Neural cell (in vitro differentiated cells): Measurements from ENCODE around the gene COL1A1. TPM values are rescaled to one million over a fixed set of nuclear protein-coding genes. Genes with fewer than 3 reads are reported as not detected.

Source experiments
- H2AFZ ChIP-seq: fragments of 200-600, 300-800 bp; sonication (generic), shearing (Covaris generic); 2 replicates; pipeline ENCODE4 v1.6.0; 2014; ENCODE audit warnings: low read depth, mild to moderate bottlenecking, antibody characterized with exemption, low read length, moderate library complexity
- H3F3A ChIP-seq: fragments of 200-600 bp; shearing (Covaris generic); 2 replicates; pipeline ENCODE4 v1.6.1; 2016; ENCODE audit warnings: mild to moderate bottlenecking, moderate library complexity, mixed read lengths, antibody characterized with exemption, low read length; ENCODE audit not compliant: insufficient read depth, poor library complexity, severe bottlenecking
- H3K27ac ChIP-seq: fragments of 200-600, 300-800 bp; sonication (generic), shearing (Covaris generic); 2 replicates; pipeline ENCODE4 v1.5.1; 2014; ENCODE audit warnings: mild to moderate bottlenecking, low read length, moderate library complexity
- H3K27me3 ChIP-seq: fragments of 300-800, 200-600 bp; sonication (generic), shearing (Covaris generic); 2 replicates; pipeline ENCODE4 v1.6.0; 2014; ENCODE audit warnings: mild to moderate bottlenecking, low read depth, low read length, moderate library complexity; ENCODE audit not compliant: insufficient read depth
- H3K36me3 ChIP-seq: fragments of 300-800, 200-600 bp; sonication (generic), shearing (Covaris generic); 2 replicates; pipeline ENCODE4 v1.5.1; 2014; ENCODE audit warnings: mild to moderate bottlenecking, antibody characterized with exemption, low read length, moderate library complexity; ENCODE audit not compliant: insufficient read depth
- H3K4me2 ChIP-seq: fragments of 300-800, 200-600 bp; sonication (generic), shearing (Covaris generic); 2 replicates; pipeline ENCODE4 v1.6.0; 2014; ENCODE audit warnings: mild to moderate bottlenecking, low read length
- H3K4me3 ChIP-seq: fragments of 300-800, 200-600 bp; sonication (generic), shearing (Covaris generic); 2 replicates; pipeline ENCODE4 v1.5.1; 2014; ENCODE audit warnings: mild to moderate bottlenecking, low read length, moderate library complexity
- H3K79me2 ChIP-seq: fragments of 200-600 bp; shearing (Covaris generic); replicated peaks from 2 replicates; pipeline ENCODE4 v1.6.0; 2014; ENCODE audit warnings: mild to moderate bottlenecking, low read length, moderate library complexity; ENCODE audit not compliant: insufficient read depth
- H3K9ac ChIP-seq: fragments of 300-800, 200-600 bp; sonication (generic), shearing (Covaris generic); 2 replicates; pipeline ENCODE4 v1.6.1; 2016; ENCODE audit warnings: mild to moderate bottlenecking, low read length, mixed read lengths
- H3K9me2 ChIP-seq: fragments of 200-600 bp; shearing (Covaris generic); 2 replicates; pipeline ENCODE4 v1.6.1; 2016; ENCODE audit warnings: mild to moderate bottlenecking, low read length, mixed read lengths; ENCODE audit not compliant: insufficient read depth
- H3K9me3 ChIP-seq: fragments of 200-600, 300-800 bp; sonication (generic), shearing (Covaris generic); 2 replicates; pipeline ENCODE4 v1.6.1; 2016; ENCODE audit warnings: mild to moderate bottlenecking, mixed run types, low read length, moderate library complexity, mixed read lengths
- H4K20me1 ChIP-seq: fragments of 200-600 bp; shearing (Covaris generic); 2 replicates; pipeline ENCODE4 v1.6.1; 2016; ENCODE audit warnings: mild to moderate bottlenecking, mixed run types; ENCODE audit not compliant: insufficient read depth
- EP300 ChIP-seq: fragments of 450-650 bp; conservative IDR thresholded peaks from 2 replicates; pipeline ENCODE4 v1.6.1; 2014; ENCODE audit warnings: antibody characterized with exemption, mild to moderate bottlenecking, moderate library complexity; ENCODE audit not compliant: poor library complexity, severe bottlenecking
- EZH2 ChIP-seq: fragments of 200-600, 300-800 bp; shearing (Covaris generic), sonication (generic); IDR thresholded peaks from 2 replicates; pipeline ENCODE4 v1.6.1; 2014; ENCODE audit warnings: antibody characterized with exemption, low read length, borderline replicate concordance, mild to moderate bottlenecking; ENCODE audit not compliant: insufficient read depth, poor library complexity, severe bottlenecking
- MXI1 ChIP-seq: fragments of 450-650 bp; conservative IDR thresholded peaks from 2 replicates; pipeline ENCODE4 v1.6.1; 2014; ENCODE audit warnings: antibody characterized with exemption, mild to moderate bottlenecking; ENCODE audit not compliant: poor library complexity, severe bottlenecking
- POLR2AphosphoS5 ChIP-seq: IDR thresholded peaks from 2 replicates; pipeline ENCODE4 v1.6.1; 2012
- RAD21 ChIP-seq: fragments of 450-650 bp; conservative IDR thresholded peaks from 2 replicates; pipeline ENCODE4 v1.6.1; 2014; ENCODE audit warnings: antibody characterized with exemption, mild to moderate bottlenecking, moderate library complexity
- SMC3 ChIP-seq: fragments of 450-650 bp; conservative IDR thresholded peaks from 2 replicates; pipeline ENCODE4 v1.6.1; 2014; ENCODE audit warnings: antibody characterized with exemption, mild to moderate bottlenecking, moderate library complexity; ENCODE audit not compliant: poor library complexity
- TAF1 ChIP-seq: IDR thresholded peaks from 2 replicates; pipeline ENCODE4 v1.6.1; 2012; ENCODE audit warnings: low read depth
- polyA plus RNA-seq: library from polyadenylated mRNA; depleted of rRNA; stranded (reverse); fragments of >200 nt; gene quantifications from 2 replicates; pipeline ENCODE4 v1.2.3, GENCODE V29; 2014
- TF ChIP-seq, protein P1 (sequence below): fragments of 450-650 bp; IDR thresholded peaks from 2 replicates; pipeline ENCODE4 v1.5.1; 2014; ENCODE audit warnings: antibody characterized with exemption, mild to moderate bottlenecking, moderate library complexity; ENCODE audit not compliant: poor library complexity, severe bottlenecking
- TF ChIP-seq, protein P2 (sequence below): IDR thresholded peaks from 2 replicates; pipeline ENCODE4 v1.6.1; 2012; ENCODE audit warnings: borderline replicate concordance

The COL1A1 gene
- polyA plus RNA-seq, 1 donor from 2014 or later, result 0.14 TPM

DNA sequence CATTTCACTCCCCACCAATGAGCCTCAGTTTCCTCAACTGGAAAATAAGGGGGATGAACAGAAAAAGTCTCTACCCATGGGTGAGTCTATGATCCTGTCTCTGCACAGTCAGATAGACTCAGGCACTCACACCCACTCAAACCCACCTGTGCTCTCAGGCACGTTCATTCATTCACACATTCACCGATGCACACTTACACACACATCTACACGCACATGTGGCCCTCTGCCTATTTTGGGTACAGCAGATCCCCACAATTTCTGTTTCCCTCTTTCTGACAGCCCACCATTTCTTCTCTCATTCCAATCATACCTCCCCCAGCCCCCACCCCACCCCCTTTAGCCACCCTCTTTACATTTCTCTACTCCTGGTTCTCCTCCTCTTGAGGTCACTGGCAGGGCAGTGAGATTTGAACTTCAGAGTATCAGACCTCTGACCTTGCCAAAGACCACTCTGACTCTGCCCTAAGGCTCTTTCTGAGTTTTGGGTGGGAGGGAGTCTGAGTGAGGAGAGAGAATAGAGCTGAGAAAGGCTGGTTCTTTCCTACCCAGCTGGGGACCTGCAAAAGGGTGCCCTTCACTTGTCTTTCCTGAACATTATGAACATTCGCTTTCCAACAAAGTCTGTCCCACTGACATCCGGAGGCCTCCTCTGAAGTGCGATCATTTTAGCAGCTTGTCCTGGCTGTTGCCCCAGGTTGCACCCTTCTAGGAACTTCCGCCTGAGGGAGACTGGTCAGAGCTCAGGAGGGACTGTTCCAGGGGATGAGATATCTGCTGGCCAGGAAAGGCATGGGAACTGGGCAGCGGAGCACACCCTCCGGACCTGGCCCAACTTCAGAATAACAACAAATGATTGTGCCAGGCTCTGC is 10.1 kb upstream of the COL1A1 start:
- Histone ChIP-seq H3F3A (no peaks in the 10 kb centered on the region), H3K4me3 (no peak overlapping the region), H3K27ac (no peak overlapping the region), H3K27me3 (no peaks in the 10 kb centered on the region), H2AFZ (no peak overlapping the region), H3K9me3 (no peaks in the 10 kb centered on the region), H3K9me2 (no peaks in the 10 kb centered on the region), H3K4me2 (no peak overlapping the region), H3K9ac (no peak overlapping the region), H3K79me2 (no peaks in the 10 kb centered on the region), H4K20me1 (no peaks in the 10 kb centered on the region), H3K36me3 (no peaks in the 10 kb centered on the region)
- no peak for TF ChIP-seq EZH2
- TF ChIP-seq SMC3, result no peak
- no peak for TF ChIP-seq EP300
- TF ChIP-seq, protein P1, sequence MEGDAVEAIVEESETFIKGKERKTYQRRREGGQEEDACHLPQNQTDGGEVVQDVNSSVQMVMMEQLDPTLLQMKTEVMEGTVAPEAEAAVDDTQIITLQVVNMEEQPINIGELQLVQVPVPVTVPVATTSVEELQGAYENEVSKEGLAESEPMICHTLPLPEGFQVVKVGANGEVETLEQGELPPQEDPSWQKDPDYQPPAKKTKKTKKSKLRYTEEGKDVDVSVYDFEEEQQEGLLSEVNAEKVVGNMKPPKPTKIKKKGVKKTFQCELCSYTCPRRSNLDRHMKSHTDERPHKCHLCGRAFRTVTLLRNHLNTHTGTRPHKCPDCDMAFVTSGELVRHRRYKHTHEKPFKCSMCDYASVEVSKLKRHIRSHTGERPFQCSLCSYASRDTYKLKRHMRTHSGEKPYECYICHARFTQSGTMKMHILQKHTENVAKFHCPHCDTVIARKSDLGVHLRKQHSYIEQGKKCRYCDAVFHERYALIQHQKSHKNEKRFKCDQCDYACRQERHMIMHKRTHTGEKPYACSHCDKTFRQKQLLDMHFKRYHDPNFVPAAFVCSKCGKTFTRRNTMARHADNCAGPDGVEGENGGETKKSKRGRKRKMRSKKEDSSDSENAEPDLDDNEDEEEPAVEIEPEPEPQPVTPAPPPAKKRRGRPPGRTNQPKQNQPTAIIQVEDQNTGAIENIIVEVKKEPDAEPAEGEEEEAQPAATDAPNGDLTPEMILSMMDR, result no peak
- no peak for TF ChIP-seq TAF1
- no peak for TF ChIP-seq RAD21
- TF ChIP-seq POLR2AphosphoS5, result no peak

DNA sequence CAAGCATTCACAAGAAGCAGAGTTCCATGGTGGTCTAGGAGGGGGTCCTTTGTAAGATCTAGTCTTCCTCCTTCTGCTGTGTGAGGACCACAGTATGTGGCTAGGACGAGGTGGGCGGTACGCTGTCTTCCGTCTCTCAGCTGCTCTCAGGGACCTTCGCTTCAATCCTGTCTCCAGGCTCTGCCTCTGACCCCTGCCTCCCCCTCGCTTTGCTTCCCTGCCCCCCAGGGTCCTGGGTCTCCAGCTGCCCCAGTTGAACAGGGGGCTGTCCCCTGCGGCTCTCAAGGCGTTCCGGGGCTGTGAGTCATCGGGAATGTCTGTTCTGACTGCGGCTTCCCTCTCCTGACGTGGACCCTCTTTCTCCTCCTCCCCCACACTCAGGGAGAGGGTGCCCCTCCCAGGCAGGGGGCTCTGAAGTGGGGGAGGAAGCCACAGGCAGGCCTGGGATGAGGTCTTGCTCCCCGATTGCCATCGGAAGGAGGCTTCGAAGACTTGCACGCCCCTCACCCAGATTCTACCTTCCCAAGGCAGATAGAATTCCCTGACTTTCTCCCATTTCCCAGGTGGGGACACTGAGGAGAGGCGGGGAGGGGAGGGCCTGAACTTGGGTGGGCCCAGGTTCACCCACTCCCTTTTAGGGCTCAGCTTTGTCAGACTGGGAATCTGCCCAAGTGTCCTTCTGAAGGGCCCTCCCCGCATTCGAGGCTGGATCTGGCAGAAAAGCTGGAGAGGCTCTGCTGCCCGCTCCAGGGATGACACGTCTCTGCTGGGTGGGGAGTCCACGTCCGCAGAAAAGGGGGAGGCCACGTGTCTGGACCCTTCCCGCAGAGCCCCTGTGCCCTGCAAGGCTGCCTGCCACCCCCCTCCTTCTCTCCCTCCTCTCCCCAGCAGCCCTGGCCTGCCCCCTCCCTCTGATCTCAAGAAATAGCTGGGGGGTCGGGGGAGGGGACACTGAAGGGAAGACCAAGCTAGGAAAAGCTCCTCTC is 9.1 kb upstream of the COL1A1 start:
- Histone ChIP-seq H3K9me2 (no peaks in the 10 kb centered on the region), H3K4me2 (no peak overlapping the region), H3K79me2 (no peaks in the 10 kb centered on the region), H3K4me3 (no peak overlapping the region), H3K27me3 (no peaks in the 10 kb centered on the region), H3K36me3 (no peaks in the 10 kb centered on the region), H3K9ac (no peak overlapping the region), H4K20me1 (no peaks in the 10 kb centered on the region), H3K9me3 (no peaks in the 10 kb centered on the region), H3F3A (no peaks in the 10 kb centered on the region), H2AFZ (no peak overlapping the region), H3K27ac (no peak overlapping the region)
- TF ChIP-seq MXI1 (no peak), TAF1 (no peak), SMC3 (no peak), EP300 (no peak), RAD21 (no peak), POLR2AphosphoS5 (no peak), EZH2 (no peak)
- TF ChIP-seq, protein P2, sequence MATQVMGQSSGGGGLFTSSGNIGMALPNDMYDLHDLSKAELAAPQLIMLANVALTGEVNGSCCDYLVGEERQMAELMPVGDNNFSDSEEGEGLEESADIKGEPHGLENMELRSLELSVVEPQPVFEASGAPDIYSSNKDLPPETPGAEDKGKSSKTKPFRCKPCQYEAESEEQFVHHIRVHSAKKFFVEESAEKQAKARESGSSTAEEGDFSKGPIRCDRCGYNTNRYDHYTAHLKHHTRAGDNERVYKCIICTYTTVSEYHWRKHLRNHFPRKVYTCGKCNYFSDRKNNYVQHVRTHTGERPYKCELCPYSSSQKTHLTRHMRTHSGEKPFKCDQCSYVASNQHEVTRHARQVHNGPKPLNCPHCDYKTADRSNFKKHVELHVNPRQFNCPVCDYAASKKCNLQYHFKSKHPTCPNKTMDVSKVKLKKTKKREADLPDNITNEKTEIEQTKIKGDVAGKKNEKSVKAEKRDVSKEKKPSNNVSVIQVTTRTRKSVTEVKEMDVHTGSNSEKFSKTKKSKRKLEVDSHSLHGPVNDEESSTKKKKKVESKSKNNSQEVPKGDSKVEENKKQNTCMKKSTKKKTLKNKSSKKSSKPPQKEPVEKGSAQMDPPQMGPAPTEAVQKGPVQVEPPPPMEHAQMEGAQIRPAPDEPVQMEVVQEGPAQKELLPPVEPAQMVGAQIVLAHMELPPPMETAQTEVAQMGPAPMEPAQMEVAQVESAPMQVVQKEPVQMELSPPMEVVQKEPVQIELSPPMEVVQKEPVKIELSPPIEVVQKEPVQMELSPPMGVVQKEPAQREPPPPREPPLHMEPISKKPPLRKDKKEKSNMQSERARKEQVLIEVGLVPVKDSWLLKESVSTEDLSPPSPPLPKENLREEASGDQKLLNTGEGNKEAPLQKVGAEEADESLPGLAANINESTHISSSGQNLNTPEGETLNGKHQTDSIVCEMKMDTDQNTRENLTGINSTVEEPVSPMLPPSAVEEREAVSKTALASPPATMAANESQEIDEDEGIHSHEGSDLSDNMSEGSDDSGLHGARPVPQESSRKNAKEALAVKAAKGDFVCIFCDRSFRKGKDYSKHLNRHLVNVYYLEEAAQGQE, result no peak
- TF ChIP-seq, protein P1, result no peak
